Measurements from ENCODE around the gene EDARADD.
A peak's percentile ranks its signal among the peaks of the same experiment; 100 is the strongest.
"Not testable (repeated sequence)": the region's sequence is repeated elsewhere in the genome, so short reads cannot be mapped to it uniquely, and the experiment has no call there.

The EDARADD gene

GRCh38 chr1:236425031-236425663 lies 31.1 kb downstream of the EDARADD start:
- no peak for DNase-seq (ENCODE audit: low read depth, low spot score)
- H3K27ac ChIP-seq: no peak overlapping the region

- no peak for DNase-seq (ENCODE audit: low read depth, low spot score)
These were observed 32.1 kb downstream of the EDARADD start for GRCh38 chr1:236426215-236426614.

GRCh38 chr1:236429715-236430274 lies 35.7 kb downstream of the EDARADD start:
- H3K27ac ChIP-seq: no peak overlapping the region
- DNase-seq (ENCODE audit: low read depth, low spot score): no peak

More at GRCh38 chr1:236426215-236426614, 32.1 kb downstream of the EDARADD start:
- H3K27ac ChIP-seq: no peak overlapping the region

GRCh38 chr1:236433819-236434315 lies 39.8 kb downstream of the EDARADD start:
- H3K27ac ChIP-seq: no peak overlapping the region
- no peak for DNase-seq (ENCODE audit: low read depth, low spot score)

DNA sequence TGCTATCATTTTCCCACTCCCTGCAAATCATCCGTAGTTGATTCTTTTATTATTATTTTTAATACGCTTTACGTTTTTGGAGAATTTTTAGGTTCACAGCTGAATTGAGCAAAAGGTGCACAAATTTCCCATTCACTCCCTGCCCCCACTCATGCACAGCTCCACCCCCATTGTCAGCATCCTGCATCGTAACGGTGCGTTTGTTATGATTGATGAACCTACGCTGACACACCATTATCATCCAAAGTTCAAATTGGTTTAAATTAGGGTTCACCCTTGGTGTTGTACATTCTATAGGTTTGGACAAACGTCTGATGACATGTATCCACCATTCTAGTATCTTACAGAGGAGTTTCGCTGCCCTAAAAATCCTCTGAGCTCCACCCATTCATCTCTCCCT lies 44.5 kb downstream of the EDARADD start:
- no peak for DNase-seq (ENCODE audit: low read depth, low spot score)
- H3K27ac ChIP-seq: no peak overlapping the region

DNA sequence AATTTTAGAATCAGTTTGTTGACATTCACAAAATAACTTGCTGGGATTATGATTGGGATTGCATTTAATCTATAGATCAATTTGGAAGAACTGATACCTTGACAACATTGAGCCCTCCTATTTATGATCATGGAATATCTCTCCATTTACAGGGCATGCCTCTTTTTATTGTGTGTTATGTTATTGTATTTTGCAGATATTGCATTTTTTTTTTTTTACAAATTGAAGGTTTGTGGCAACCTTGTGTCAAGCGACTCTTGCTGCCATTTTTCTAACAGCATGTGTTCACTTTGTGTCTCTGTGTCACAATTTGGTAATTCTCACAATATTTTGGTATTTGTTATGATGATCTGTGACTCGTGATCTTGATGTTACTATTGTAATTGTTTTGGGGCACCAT lies 46.3 kb downstream of the EDARADD start:
- DNase-seq (ENCODE audit: low read depth, low spot score): no peak
- no peak overlapping the region for H3K27ac ChIP-seq

DNA sequence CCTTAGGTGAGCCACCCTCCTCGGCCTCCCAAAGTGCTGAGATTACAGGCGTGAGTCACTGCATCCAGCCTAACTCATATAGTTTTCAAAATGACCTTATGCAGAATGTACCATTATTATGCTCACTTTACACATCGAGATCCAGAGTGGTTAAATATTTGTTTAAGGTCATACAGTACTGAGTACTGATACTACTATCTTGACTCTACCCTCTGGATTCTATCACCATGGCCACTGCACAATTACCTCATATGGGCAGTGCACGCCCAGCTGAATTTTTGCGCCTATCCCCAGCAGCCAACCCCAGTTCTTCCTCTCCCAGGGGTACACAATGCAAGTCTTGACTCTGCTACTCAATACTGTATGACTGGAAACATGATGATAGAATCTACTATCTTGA lies 56.7 kb downstream of the EDARADD start:
- no peak for DNase-seq (ENCODE audit: low read depth, low spot score)
- H3K27ac ChIP-seq: no peak overlapping the region

- H3K27ac ChIP-seq: no peak overlapping the region
- no peak for DNase-seq (ENCODE audit: low read depth, low spot score)
These were observed 57.8 kb downstream of the EDARADD start for GRCh38 chr1:236451796-236452373.

GRCh38 chr1:236455243-236455642 lies 61.2 kb downstream of the EDARADD start:
- H3K27ac ChIP-seq: peak overlapping the region; percentile 11
- DNase-seq (ENCODE audit: low read depth, low spot score): peak; percentile 69

DNA sequence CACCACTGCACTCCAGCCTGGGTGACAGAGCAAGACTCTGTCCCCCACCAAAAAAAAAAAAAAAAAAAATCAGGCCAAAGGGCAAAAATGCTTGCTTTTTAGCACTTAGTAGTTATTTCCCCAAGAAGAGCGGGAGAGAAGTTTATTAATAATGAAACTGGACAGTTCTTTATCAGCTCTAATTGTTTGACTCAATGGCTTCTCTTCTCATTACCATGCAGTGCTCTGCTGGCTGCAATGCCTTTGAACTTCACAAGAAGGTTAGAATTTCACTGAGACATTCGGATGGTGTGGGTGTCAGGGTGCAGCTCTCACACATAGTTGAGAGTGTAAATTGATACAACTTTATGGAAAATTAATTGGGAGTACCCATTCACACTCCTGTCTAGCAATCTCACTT lies 63.7 kb downstream of the EDARADD start:
- no peak for DNase-seq (ENCODE audit: low read depth, low spot score)

GRCh38 chr1:236458996-236459395 lies 64.9 kb downstream of the EDARADD start:
- no peak overlapping the region for H3K27ac ChIP-seq
- DNase-seq (ENCODE audit: low read depth, low spot score): no peak

More for the DNA sequence above, 63.7 kb downstream of the EDARADD start:
- no peak overlapping the region for H3K27ac ChIP-seq

GRCh38 chr1:236460103-236460502 lies 66.0 kb downstream of the EDARADD start:
- no peak overlapping the region for H3K27ac ChIP-seq
- DNase-seq (ENCODE audit: low read depth, low spot score): no peak

DNA sequence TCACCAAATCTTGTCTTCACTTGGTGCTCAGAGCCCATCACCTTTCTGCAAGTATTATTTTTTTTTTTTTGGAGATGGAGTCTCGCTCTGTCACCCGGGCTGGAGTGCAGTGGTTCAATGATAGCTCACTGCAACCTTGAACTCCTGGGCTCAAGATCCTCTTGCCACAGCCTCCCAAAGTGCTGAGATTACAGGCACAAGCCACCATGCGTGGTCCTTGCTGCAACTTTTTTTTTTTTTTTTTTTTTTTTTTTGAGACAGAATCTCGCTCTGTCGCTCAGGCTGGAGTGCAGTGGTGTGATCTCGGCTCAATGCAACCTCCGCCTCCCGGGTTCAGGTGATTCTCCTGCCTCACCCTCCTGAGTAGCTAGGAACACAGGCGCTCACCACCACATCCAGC lies 70.1 kb downstream of the EDARADD start:
- H3K27ac ChIP-seq; DNase-seq (ENCODE audit: low read depth, low spot score): not testable (repeated sequence)

GRCh38 chr1:236465231-236465958 lies 71.3 kb downstream of the EDARADD start:
- no peak for DNase-seq (ENCODE audit: low read depth, low spot score)
- H3K27ac ChIP-seq: peak overlapping the region; percentile 81

GRCh38 chr1:236465959-236466303 lies 71.8 kb downstream of the EDARADD start:
- DNase-seq (ENCODE audit: low read depth, low spot score): peak; percentile 95
- peak overlapping the region; percentile 81 for H3K27ac ChIP-seq

DNA sequence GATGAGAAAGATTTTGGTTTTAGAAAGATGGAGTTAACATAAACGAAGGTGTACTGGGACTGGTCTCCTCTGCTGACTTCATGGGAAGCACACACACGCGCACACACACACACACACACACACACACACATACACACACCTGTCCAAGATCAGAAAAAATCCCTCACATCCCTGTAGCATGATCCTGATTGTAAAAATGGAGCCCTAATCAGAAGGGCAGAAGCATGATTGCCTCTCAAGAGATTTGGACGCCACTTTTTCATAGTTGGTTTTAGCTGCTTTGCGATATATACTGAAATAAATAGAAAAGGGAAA lies 73.2 kb downstream of the EDARADD start:
- H3K27ac ChIP-seq: no peak overlapping the region
- no peak for DNase-seq (ENCODE audit: low read depth, low spot score)

DNA sequence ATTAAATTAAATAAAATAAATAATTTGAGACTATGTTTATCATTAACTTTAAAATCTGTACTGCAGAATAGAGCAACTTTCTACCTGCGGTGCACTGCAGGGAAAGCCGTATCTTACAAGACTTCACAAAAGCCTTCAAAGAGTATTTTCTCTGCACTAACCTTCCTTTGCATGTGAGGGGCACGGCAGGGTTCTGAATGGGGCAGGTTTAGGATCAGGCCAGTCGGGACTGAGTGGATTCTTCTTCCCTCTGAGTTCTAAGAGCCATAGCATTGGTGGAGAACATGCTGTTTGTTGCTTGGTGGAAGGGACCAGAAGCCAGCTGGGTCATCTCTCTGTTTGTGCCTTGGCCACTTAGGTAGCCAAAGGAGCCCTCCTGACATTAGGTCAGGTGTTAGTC lies 74.5 kb downstream of the EDARADD start:
- no peak for DNase-seq (ENCODE audit: low read depth, low spot score)
- no peak overlapping the region for H3K27ac ChIP-seq

GRCh38 chr1:236469466-236469865 lies 75.4 kb downstream of the EDARADD start:
- no peak overlapping the region for H3K27ac ChIP-seq
- no peak for DNase-seq (ENCODE audit: low read depth, low spot score)

DNA sequence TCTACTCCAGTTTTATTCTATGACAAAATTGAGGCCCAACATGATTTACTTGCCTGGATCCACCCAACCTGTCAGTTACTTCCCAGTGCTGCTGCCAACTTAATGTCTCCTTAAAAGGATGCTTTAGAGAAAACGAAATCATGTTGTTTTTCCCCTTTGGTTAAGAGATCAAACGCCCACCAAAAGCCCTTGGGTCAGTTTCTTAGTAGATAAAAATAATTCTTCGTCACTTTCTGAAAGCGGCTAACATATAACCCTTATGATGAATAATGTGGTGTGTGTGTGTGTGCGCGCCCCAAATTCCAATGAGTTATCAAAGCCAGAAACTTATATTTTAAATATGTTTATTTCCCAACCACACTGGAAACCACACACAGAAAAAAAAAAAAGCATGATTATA lies 77.0 kb downstream of the EDARADD start:
- DNase-seq (ENCODE audit: low read depth, low spot score): no peak
- no peak overlapping the region for H3K27ac ChIP-seq

GRCh38 chr1:236471653-236472052 lies 77.6 kb downstream of the EDARADD start:
- no peak overlapping the region for H3K27ac ChIP-seq
- DNase-seq (ENCODE audit: low read depth, low spot score): no peak
